ENCODE data around the gene DBH.

- no peak for TF ChIP-seq CTCF (IDR thresholded peaks at IDR 0.05)
- no peak for TF ChIP-seq EZH2 (IDR thresholded peaks at IDR 0.05; ENCODE audit: borderline replicate concordance, insufficient read depth, low read depth, low read length, poor library complexity, severe bottlenecking)
Observed at GRCh38 chr9:133679056-133679455, 42.9 kb downstream of the DBH start.
